ENCODE data around the gene ATP1B3. TPM values are rescaled to one million over a fixed set of nuclear protein-coding genes. Genes with fewer than 3 reads are reported as not detected.

ATP1B3 gene
- total RNA-seq, 1 experiment from 2014 or later: 167 TPM

- POLR2A ChIA-PET (ENCODE audit: low non-redundant PET): no interaction called here
- TF ChIP-seq CTCF (conservative IDR thresholded peaks at IDR 0.05; ENCODE audit: low read depth, low read length) (no peak), EZH2 (IDR thresholded peaks at IDR 0.05; ENCODE audit: borderline replicate concordance, low read depth, low read length, poor library complexity, severe bottlenecking) (no peak)
- intact Hi-C loops (cut with micrococcal nuclease; ENCODE audit: unreplicated experiment): no loop called here
These were observed 22.7 kb upstream of the ATP1B3 start for GRCh38 chr3:141853629-141854168.

GRCh38 chr3:141854599-141854998 lies 21.8 kb upstream of the ATP1B3 start:
- intact Hi-C loops (cut with micrococcal nuclease; ENCODE audit: unreplicated experiment): no loop called here
- POLR2A ChIA-PET (ENCODE audit: low non-redundant PET): no interaction called here
- Histone ChIP-seq H3K9me3 (ENCODE audit: low read depth, low read length, poor library complexity, severe bottlenecking) (no peaks in the 10 kb centered on the region), H3K36me3 (ENCODE audit: insufficient read depth, low read length, poor library complexity, severe bottlenecking) (no peaks in the 10 kb centered on the region), H3K27ac (ENCODE audit: low read depth, low read length, poor library complexity, severe bottlenecking) (no peak overlapping the region), H3K4me1 (ENCODE audit: insufficient read depth, low read length, poor library complexity, severe bottlenecking) (no peaks in the 10 kb centered on the region), H3K27me3 (replicated peaks; ENCODE audit: insufficient read depth, low read depth, low read length, poor library complexity) (no peaks in the 10 kb centered on the region), H3K4me3 (ENCODE audit: low read depth, low read length, poor library complexity, severe bottlenecking) (no peak overlapping the region)
- CTCF ChIA-PET: no interaction called here
- DNase-seq (ENCODE audit: low spot score): no peak
- TF ChIP-seq EZH2 (IDR thresholded peaks at IDR 0.05; ENCODE audit: borderline replicate concordance, low read depth, low read length, poor library complexity, severe bottlenecking): no peak
- peak; percentile 32; the same call in 1 of the 2 replicates for TF ChIP-seq CTCF (conservative IDR thresholded peaks at IDR 0.05; ENCODE audit: low read depth, low read length)
- BruUV-seq (replicated peaks): no TSS peak

More at GRCh38 chr3:141853629-141854168, 22.7 kb upstream of the ATP1B3 start:
- no TSS peak for BruUV-seq (replicated peaks)
- H3K9me3 ChIP-seq (ENCODE audit: low read depth, low read length, poor library complexity, severe bottlenecking): no peaks in the 10 kb centered on the region
- H3K36me3 ChIP-seq (ENCODE audit: insufficient read depth, low read length, poor library complexity, severe bottlenecking): no peaks in the 10 kb centered on the region
- no peak overlapping the region for H3K27ac ChIP-seq (ENCODE audit: low read depth, low read length, poor library complexity, severe bottlenecking)
- no peak for DNase-seq (ENCODE audit: low spot score)
- H3K4me1 ChIP-seq (ENCODE audit: insufficient read depth, low read length, poor library complexity, severe bottlenecking): no peaks in the 10 kb centered on the region
- CTCF ChIA-PET: no interaction called here
- no peaks in the 10 kb centered on the region for H3K27me3 ChIP-seq (replicated peaks; ENCODE audit: insufficient read depth, low read depth, low read length, poor library complexity)
- no peak overlapping the region for H3K4me3 ChIP-seq (ENCODE audit: low read depth, low read length, poor library complexity, severe bottlenecking)

GRCh38 chr3:141858312-141858711 lies 18.1 kb upstream of the ATP1B3 start:
- DNase-seq (ENCODE audit: low spot score): no peak
- CTCF ChIA-PET: no interaction called here

More at GRCh38 chr3:141858312-141858711, 18.1 kb upstream of the ATP1B3 start:
- no peaks in the 10 kb centered on the region for H3K9me3 ChIP-seq (ENCODE audit: low read depth, low read length, poor library complexity, severe bottlenecking)
- no peaks in the 10 kb centered on the region for H3K36me3 ChIP-seq (ENCODE audit: insufficient read depth, low read length, poor library complexity, severe bottlenecking)
- H3K4me1 ChIP-seq (ENCODE audit: insufficient read depth, low read length, poor library complexity, severe bottlenecking): peaks cover 16% of the 10 kb centered on the region
- no peak overlapping the region for H3K27ac ChIP-seq (ENCODE audit: low read depth, low read length, poor library complexity, severe bottlenecking)
- H3K27me3 ChIP-seq (replicated peaks; ENCODE audit: insufficient read depth, low read depth, low read length, poor library complexity): no peaks in the 10 kb centered on the region
- no peak overlapping the region for H3K4me3 ChIP-seq (ENCODE audit: low read depth, low read length, poor library complexity, severe bottlenecking)
- BruUV-seq (replicated peaks): no TSS peak
- intact Hi-C loops (cut with micrococcal nuclease; ENCODE audit: unreplicated experiment): no loop called here
- POLR2A ChIA-PET (ENCODE audit: low non-redundant PET): interaction anchor here (0.6 kb wide), 1 partner anchor 67 kb away, joined by 3 read pairs; no protein-coding TSS in a partner anchor
- TF ChIP-seq CTCF (conservative IDR thresholded peaks at IDR 0.05; ENCODE audit: low read depth, low read length) (no peak), EZH2 (IDR thresholded peaks at IDR 0.05; ENCODE audit: borderline replicate concordance, low read depth, low read length, poor library complexity, severe bottlenecking) (no peak)
